ENCODE data around the gene HRH3. TPM values are rescaled to one million over a fixed set of nuclear protein-coding genes. Genes with fewer than 3 reads are reported as not detected.

Gene HRH3
- total RNA-seq, 1 donor from 2014 or later, result not detected

Other genes with a start within 250 kb of the HRH3 start
- gene TAF4, start 154.4 kb downstream of the HRH3 start, total RNA-seq (ENCODE audit: unreplicated experiment), result 14.2 TPM
- 35.3 TPM for gene LSM14B, start 97.8 kb downstream of the HRH3 start, total RNA-seq (ENCODE audit: unreplicated experiment)
- gene PSMA7, start 76.9 kb downstream of the HRH3 start, total RNA-seq (ENCODE audit: unreplicated experiment), result 302 TPM
- gene SS18L1, start 76.5 kb downstream of the HRH3 start, total RNA-seq (ENCODE audit: unreplicated experiment), result 17.5 TPM
- gene MTG2, start 37.2 kb downstream of the HRH3 start, total RNA-seq (ENCODE audit: unreplicated experiment), result 20.2 TPM
- 39.5 TPM for gene OSBPL2, start 18.2 kb upstream of the HRH3 start, total RNA-seq (ENCODE audit: unreplicated experiment)
- 132 TPM for gene ADRM1, start 82.7 kb upstream of the HRH3 start, total RNA-seq (ENCODE audit: unreplicated experiment)
- 34.5 TPM for gene LAMA5, start 147.0 kb upstream of the HRH3 start, total RNA-seq (ENCODE audit: unreplicated experiment)
- gene RPS21, start 166.8 kb upstream of the HRH3 start, total RNA-seq (ENCODE audit: unreplicated experiment), result 1,710 TPM
- 9.3 TPM for gene CABLES2, start 187.0 kb upstream of the HRH3 start, total RNA-seq (ENCODE audit: unreplicated experiment)
- 0.10 TPM for gene RBBP8NL, start 207.3 kb upstream of the HRH3 start, total RNA-seq (ENCODE audit: unreplicated experiment)